ENCODE data around the gene MTHFD1L. TPM values are rescaled to one million over a fixed set of nuclear protein-coding genes. Genes with fewer than 3 reads are reported as not detected.

The MTHFD1L gene
- total RNA-seq, 4 donors from 2014 or later = 0.35 to 1.6 (median 0.59) TPM; not detected in 1

DNA sequence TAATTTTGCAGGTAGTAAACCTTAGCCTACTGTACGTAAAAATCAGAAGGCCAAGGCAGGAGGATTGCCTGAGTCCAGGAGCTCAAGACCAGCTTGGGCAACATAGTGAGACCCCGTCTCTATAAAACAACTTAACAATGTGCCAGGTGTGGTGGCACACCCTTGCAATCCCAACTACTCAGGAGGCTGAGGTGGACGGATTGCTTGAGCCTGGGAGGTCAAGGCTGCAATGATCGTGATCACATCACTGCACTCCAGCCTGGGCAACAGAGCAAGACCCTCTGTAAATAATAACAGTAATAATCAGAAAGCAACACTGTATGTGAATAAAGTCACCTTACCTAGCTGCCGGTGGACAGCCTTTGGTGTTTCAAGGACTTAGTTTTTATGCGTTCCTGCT is 48.9 kb downstream of the MTHFD1L start:
- DNase-seq (no peak), ATAC-seq (no peak)
- Histone ChIP-seq H3K27ac (no peak overlapping the region), H3K9me3 (no peaks in the 10 kb centered on the region), H3K27me3 (no peaks in the 10 kb centered on the region), H3K4me3 (no peak overlapping the region), H3K36me3 (no peaks in the 10 kb centered on the region), H3K4me1 (no peaks in the 10 kb centered on the region)
- TF ChIP-seq, protein P1, sequence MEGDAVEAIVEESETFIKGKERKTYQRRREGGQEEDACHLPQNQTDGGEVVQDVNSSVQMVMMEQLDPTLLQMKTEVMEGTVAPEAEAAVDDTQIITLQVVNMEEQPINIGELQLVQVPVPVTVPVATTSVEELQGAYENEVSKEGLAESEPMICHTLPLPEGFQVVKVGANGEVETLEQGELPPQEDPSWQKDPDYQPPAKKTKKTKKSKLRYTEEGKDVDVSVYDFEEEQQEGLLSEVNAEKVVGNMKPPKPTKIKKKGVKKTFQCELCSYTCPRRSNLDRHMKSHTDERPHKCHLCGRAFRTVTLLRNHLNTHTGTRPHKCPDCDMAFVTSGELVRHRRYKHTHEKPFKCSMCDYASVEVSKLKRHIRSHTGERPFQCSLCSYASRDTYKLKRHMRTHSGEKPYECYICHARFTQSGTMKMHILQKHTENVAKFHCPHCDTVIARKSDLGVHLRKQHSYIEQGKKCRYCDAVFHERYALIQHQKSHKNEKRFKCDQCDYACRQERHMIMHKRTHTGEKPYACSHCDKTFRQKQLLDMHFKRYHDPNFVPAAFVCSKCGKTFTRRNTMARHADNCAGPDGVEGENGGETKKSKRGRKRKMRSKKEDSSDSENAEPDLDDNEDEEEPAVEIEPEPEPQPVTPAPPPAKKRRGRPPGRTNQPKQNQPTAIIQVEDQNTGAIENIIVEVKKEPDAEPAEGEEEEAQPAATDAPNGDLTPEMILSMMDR (IDR thresholded peaks at IDR 0.05 in 4 of 5, conservative IDR thresholded peaks at IDR 0.05 in 1 of 5) = no peak
- no peak for TF ChIP-seq POLR2A (IDR thresholded peaks at IDR 0.05)
- intact Hi-C loops (cut with DNase I; ENCODE audit: low total_unique reads) = no loop called here
- in situ Hi-C loops (cut with MboI; ENCODE audit: low sequenced_read_pairs in 4 of 4) = no loop called here

DNA sequence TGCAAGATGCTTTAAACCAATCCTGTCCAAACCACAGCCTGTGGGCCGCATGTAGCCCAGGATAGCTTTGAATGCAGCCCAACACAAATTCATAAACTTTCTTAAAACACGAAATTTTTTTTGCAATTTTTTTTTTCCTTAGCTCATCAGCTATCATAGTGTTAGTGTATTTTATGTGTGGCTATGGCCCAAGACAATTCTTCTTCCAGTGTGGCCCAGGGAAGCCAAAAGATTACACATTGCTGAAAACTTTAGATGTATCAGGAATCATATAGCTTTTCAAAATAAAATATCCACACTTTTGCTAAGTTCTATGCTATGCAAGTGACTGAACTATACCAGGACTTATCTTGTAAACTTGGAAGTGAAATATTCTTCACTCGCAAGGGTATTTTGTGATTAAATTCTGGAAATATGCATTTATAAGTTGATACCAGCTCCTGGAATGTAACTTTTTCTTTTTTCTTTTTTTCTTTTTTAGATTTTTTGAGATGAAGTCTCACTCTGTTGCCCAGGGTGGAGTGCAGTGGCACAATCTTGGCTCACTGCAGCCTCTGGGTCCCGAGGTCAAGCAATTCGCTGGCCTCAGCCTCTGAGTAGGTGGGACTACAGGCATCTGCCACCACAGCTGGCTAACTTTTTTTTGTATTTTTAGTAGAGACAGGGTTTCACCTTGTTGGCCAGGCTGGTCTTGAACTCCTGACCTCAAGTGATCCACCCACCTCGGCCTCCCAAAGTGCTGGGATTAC is 49.8 kb downstream of the MTHFD1L start:
- Histone ChIP-seq H3K9me3 (no peaks in the 10 kb centered on the region), H3K27ac (no peak overlapping the region), H3K4me3 (no peak overlapping the region), H3K4me1 (no peaks in the 10 kb centered on the region), H3K36me3 (no peaks in the 10 kb centered on the region), H3K27me3 (no peaks in the 10 kb centered on the region)
- intact Hi-C loops (cut with DNase I; ENCODE audit: low total_unique reads) (no loop called here), in situ Hi-C loops (cut with MboI; ENCODE audit: low sequenced_read_pairs in 4 of 4) (no loop called here)
- ATAC-seq = no peak
- TF ChIP-seq POLR2A (IDR thresholded peaks at IDR 0.05) = no peak
- TF ChIP-seq, protein P1 (IDR thresholded peaks at IDR 0.05 in 4 of 5, conservative IDR thresholded peaks at IDR 0.05 in 1 of 5) = no peak
- DNase-seq = no peak

DNA sequence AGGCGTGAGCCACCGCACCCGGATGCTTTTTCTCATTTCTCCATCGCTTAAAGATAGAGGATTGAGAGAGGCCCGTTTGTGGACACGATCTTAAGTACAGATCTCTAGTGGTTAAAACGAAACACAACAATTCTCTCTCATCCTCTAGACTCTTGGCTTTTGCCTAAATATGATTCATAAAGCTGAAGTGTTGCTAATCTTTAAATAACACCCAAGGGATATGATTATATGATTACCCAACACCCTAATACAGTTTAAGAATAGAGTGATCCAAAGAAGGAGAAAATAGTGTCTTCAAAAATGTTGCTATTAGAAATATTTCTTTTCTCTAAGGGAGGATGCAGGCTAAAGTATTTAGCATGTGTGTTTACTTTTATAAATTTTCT is 50.4 kb downstream of the MTHFD1L start:
- TF ChIP-seq, protein P1 (IDR thresholded peaks at IDR 0.05 in 4 of 5, conservative IDR thresholded peaks at IDR 0.05 in 1 of 5) = no peak
- TF ChIP-seq POLR2A (IDR thresholded peaks at IDR 0.05) = no peak
- Histone ChIP-seq H3K27ac (no peak overlapping the region), H3K4me3 (no peak overlapping the region), H3K36me3 (no peaks in the 10 kb centered on the region), H3K4me1 (no peaks in the 10 kb centered on the region), H3K27me3 (no peaks in the 10 kb centered on the region), H3K9me3 (no peaks in the 10 kb centered on the region)
- no peak for DNase-seq
- no peak for ATAC-seq
- intact Hi-C loops (cut with DNase I; ENCODE audit: low total_unique reads) (no loop called here), in situ Hi-C loops (cut with MboI; ENCODE audit: low sequenced_read_pairs in 4 of 4) (no loop called here)

DNA sequence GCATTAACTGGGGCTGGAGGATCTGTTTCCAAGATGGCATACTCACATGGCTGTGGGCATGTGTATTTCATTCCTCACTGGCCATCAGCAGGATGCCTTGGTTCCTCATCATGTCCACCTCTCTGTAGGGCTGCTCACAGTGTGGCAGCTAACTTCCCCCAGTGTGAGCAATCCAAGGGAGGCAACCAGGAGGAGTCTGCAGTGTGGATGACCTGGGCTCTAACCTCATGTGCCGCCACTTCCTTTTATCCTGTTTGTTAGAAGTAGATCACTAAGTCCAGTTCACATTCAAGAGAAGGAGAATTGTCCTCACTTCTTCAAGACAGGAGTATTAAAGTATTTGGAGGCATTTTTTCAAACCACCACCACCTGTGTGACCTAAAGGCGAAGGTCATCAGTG is 54.4 kb downstream of the MTHFD1L start:
- intact Hi-C loops (cut with DNase I; ENCODE audit: low total_unique reads) = no loop called here
- no peak for DNase-seq

More for the DNA sequence above, 54.4 kb downstream of the MTHFD1L start:
- Histone ChIP-seq H3K36me3 (no peaks in the 10 kb centered on the region), H3K27ac (no peak overlapping the region), H3K27me3 (no peaks in the 10 kb centered on the region), H3K9me3 (no peaks in the 10 kb centered on the region), H3K4me1 (no peaks in the 10 kb centered on the region), H3K4me3 (no peak overlapping the region)
- in situ Hi-C loops (cut with MboI; ENCODE audit: low sequenced_read_pairs in 4 of 4) = no loop called here
- TF ChIP-seq POLR2A (IDR thresholded peaks at IDR 0.05) = no peak
- TF ChIP-seq, protein P1 (IDR thresholded peaks at IDR 0.05 in 4 of 5, conservative IDR thresholded peaks at IDR 0.05 in 1 of 5) = no peak
- no peak for ATAC-seq
